ENCODE data around the gene EXOC6B.

The EXOC6B gene

GRCh38 chr2:72155151-72155550 lies 670.7 kb downstream of the EXOC6B start:
- H3F3A ChIP-seq (ENCODE audit: low read depth) = no peaks in the 10 kb centered on the region
- no peaks in the 10 kb centered on the region for H3K27me3 ChIP-seq (ENCODE audit: insufficient read depth, low read length, poor library complexity, severe bottlenecking)
- H3K4me3 ChIP-seq (ENCODE audit: low read length, poor library complexity, severe bottlenecking) = no peak overlapping the region
- H3K79me2 ChIP-seq (ENCODE audit: insufficient read depth, low read length) = no peaks in the 10 kb centered on the region
- no peaks in the 10 kb centered on the region for H4K20me1 ChIP-seq (ENCODE audit: insufficient read depth, low read length, poor library complexity, severe bottlenecking)
- no peaks in the 10 kb centered on the region for H3K9me2 ChIP-seq (replicated peaks; ENCODE audit: low read depth, low read length)
- H3K4me1 ChIP-seq (ENCODE audit: insufficient read depth, low read length, poor library complexity, severe bottlenecking) = no peaks in the 10 kb centered on the region
- no peak overlapping the region for H3K4me2 ChIP-seq (ENCODE audit: low read depth, low read length, poor library complexity, severe bottlenecking)
- no peaks in the 10 kb centered on the region for H3K9me3 ChIP-seq (ENCODE audit: insufficient read depth, low read depth, low read length)
- no peak overlapping the region for H3K9ac ChIP-seq (ENCODE audit: low read depth, low read length, poor library complexity, severe bottlenecking)
- TF ChIP-seq CTCF (conservative IDR thresholded peaks at IDR 0.05; ENCODE audit: low read length) (no peak), EZH2phosphoT487 (IDR thresholded peaks at IDR 0.05; ENCODE audit: borderline replicate concordance) (no peak)
- H3K36me3 ChIP-seq (ENCODE audit: insufficient read depth, low read length) = no peaks in the 10 kb centered on the region
- H2AFZ ChIP-seq (ENCODE audit: low read length) = no peak overlapping the region

GRCh38 chr2:72154386-72154975 lies 671.4 kb downstream of the EXOC6B start:
- H3K4me1 ChIP-seq (ENCODE audit: insufficient read depth, low read length, poor library complexity, severe bottlenecking) = no peaks in the 10 kb centered on the region
- H3K27me3 ChIP-seq (ENCODE audit: insufficient read depth, low read length, poor library complexity, severe bottlenecking) = no peaks in the 10 kb centered on the region
- H3K79me2 ChIP-seq (ENCODE audit: insufficient read depth, low read length) = no peaks in the 10 kb centered on the region
- H3K9ac ChIP-seq (ENCODE audit: low read depth, low read length, poor library complexity, severe bottlenecking) = no peak overlapping the region
- no peaks in the 10 kb centered on the region for H3K9me3 ChIP-seq (ENCODE audit: insufficient read depth, low read depth, low read length)
- no peaks in the 10 kb centered on the region for H3K9me2 ChIP-seq (replicated peaks; ENCODE audit: low read depth, low read length)
- no peaks in the 10 kb centered on the region for H3F3A ChIP-seq (ENCODE audit: low read depth)
- TF ChIP-seq CTCF (conservative IDR thresholded peaks at IDR 0.05; ENCODE audit: low read length) = no peak
- H4K20me1 ChIP-seq (ENCODE audit: insufficient read depth, low read length, poor library complexity, severe bottlenecking) = no peaks in the 10 kb centered on the region
- H3K4me3 ChIP-seq (ENCODE audit: low read length, poor library complexity, severe bottlenecking) = no peak overlapping the region
- H2AFZ ChIP-seq (ENCODE audit: low read length) = no peak overlapping the region
- no peaks in the 10 kb centered on the region for H3K36me3 ChIP-seq (ENCODE audit: insufficient read depth, low read length)
- H3K4me2 ChIP-seq (ENCODE audit: low read depth, low read length, poor library complexity, severe bottlenecking) = no peak overlapping the region

GRCh38 chr2:72153924-72154323 lies 671.9 kb downstream of the EXOC6B start:
- H3K9ac ChIP-seq (ENCODE audit: low read depth, low read length, poor library complexity, severe bottlenecking) = no peak overlapping the region
- no peaks in the 10 kb centered on the region for H3K9me2 ChIP-seq (replicated peaks; ENCODE audit: low read depth, low read length)
- no peak overlapping the region for H3K4me2 ChIP-seq (ENCODE audit: low read depth, low read length, poor library complexity, severe bottlenecking)
- H3K4me3 ChIP-seq (ENCODE audit: low read length, poor library complexity, severe bottlenecking) = no peak overlapping the region
- no peaks in the 10 kb centered on the region for H3F3A ChIP-seq (ENCODE audit: low read depth)
- no peaks in the 10 kb centered on the region for H3K4me1 ChIP-seq (ENCODE audit: insufficient read depth, low read length, poor library complexity, severe bottlenecking)
- TF ChIP-seq CTCF (conservative IDR thresholded peaks at IDR 0.05; ENCODE audit: low read length) (no peak), EZH2phosphoT487 (IDR thresholded peaks at IDR 0.05; ENCODE audit: borderline replicate concordance) (no peak)
- no peaks in the 10 kb centered on the region for H3K9me3 ChIP-seq (ENCODE audit: insufficient read depth, low read depth, low read length)
- no peaks in the 10 kb centered on the region for H3K79me2 ChIP-seq (ENCODE audit: insufficient read depth, low read length)
- H3K27me3 ChIP-seq (ENCODE audit: insufficient read depth, low read length, poor library complexity, severe bottlenecking) = no peaks in the 10 kb centered on the region
- H2AFZ ChIP-seq (ENCODE audit: low read length) = no peak overlapping the region
- no peaks in the 10 kb centered on the region for H3K36me3 ChIP-seq (ENCODE audit: insufficient read depth, low read length)
- no peaks in the 10 kb centered on the region for H4K20me1 ChIP-seq (ENCODE audit: insufficient read depth, low read length, poor library complexity, severe bottlenecking)
